Measurements from ENCODE around the gene APLP2. TPM values are rescaled to one million over a fixed set of nuclear protein-coding genes. Genes with fewer than 3 reads are reported as not detected.
A peak's percentile ranks its signal among the peaks of the same experiment; 100 is the strongest.

APLP2 gene
- polyA plus RNA-seq, 3 donors from 2014 or later = 69.4 to 125 (median 75.8) TPM

DNA sequence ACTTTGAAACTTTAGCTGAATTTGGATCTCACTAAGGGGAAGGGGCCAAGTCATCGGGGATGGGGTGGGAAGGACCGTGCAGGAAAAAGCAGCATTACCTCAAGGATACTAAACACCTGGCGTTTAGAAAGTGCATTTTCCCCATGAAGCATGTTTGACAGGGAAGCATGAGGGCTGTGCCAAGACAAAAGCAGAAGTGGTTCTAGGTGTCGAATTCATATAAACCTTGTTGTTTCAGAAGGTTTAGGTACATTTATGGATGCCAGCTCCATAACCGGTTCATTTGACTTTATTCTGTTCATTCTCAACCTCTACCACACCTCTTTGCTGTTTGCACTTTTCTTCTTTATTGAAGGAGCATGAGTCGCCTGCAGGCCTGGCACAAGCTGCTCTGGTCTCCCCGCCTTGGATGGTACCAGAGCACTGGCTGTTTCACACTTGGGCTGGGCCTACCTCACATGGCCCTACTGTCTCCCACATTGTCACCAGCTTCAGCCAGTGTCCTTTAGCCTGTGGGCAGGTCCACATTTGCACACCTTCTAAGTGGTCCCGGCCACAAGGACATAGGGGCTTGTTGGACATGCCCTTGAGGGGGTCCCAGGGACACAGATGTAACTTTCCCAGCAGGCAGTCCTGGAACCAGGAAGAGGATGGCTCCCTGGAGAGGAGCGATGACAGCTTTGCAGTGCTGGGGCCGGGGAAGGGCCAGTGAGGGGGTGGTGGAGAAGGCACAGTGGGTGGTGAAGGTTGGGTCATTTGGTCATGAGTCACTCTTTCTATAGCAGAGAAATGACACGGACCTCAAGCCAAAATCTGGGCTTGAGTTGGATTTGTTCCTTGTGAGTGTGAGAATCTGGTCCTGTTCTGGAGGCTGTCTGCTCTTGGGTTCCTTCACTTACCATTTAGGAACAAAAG is 86.7 kb downstream of the APLP2 start:
- Mint-ChIP-seq H3K9me3 (no peaks in the 10 kb centered on the region), H3K36me3 (peaks cover 0 to 5% (median 0%) of the 10 kb centered on the region in 3 donors), H3K4me3 (no peak overlapping the region), H3K4me1 (peaks cover 10% of the 10 kb centered on the region in 2 donors), H3K27ac (no peak overlapping the region), H3K27me3 (ENCODE audit: low read depth in 3 of 3) (peaks cover 5 to 22% (median 7%) of the 10 kb centered on the region in 3 donors)
- no peak for DNase-seq

DNA sequence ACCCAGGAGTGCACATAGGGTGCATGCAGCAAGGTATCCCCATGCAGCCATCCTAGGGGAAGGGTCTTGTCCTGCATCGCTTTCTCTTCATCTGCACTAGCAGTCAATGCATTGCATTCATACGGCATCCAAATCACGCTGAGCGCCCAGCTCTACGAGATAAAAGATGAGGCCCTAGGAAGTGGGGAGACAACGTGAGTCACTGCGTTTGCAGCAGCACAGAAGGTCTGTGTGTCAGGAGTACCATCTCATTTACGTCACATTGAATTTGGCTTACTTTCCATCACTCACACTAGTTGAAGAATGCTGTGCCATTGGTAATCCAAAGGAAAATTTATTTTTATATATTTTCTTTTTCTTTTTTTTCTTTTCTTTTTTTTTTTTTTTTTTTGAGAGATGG is 87.4 kb downstream of the APLP2 start:
- Mint-ChIP-seq H3K27ac (no peak overlapping the region), H3K4me1 (peaks cover 10% of the 10 kb centered on the region in 2 donors), H3K4me3 (no peak overlapping the region), H3K27me3 (ENCODE audit: low read depth in 3 of 3) (peaks cover 7 to 21% (median 7%) of the 10 kb centered on the region in 3 donors), H3K36me3 (peaks cover 0 to 5% (median 0%) of the 10 kb centered on the region in 3 donors), H3K9me3 (no peaks in the 10 kb centered on the region)
- DNase-seq = no peak

DNA sequence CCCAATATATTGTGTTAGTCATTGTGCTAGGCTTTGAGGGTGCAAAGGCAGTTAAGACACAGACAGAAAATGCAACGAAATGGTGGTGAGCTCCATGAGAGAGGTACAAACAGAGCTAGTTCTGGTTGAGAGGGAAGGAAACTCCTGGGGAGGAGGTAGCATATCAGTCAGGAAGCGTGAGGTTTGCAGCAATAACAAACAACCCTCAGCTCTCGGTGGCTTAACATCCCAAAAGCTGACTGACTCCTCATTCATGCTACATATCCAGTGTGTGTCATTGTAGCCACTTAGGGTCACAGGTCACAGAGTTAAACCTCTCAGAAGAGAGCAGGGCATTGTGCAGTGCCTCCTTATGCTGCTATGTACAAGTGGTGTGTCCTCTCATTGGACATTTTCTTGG is 88.1 kb downstream of the APLP2 start:
- H3K9me3 Mint-ChIP-seq = no peaks in the 10 kb centered on the region
- H3K27ac Mint-ChIP-seq = no peak overlapping the region
- H3K4me3 Mint-ChIP-seq = no peak overlapping the region
- peaks cover 7 to 22% (median 8%) of the 10 kb centered on the region in 3 donors for H3K27me3 Mint-ChIP-seq (ENCODE audit: low read depth in 3 of 3)
- H3K4me1 Mint-ChIP-seq = peaks cover 10% of the 10 kb centered on the region in 2 donors
- H3K36me3 Mint-ChIP-seq = peaks cover 0 to 5% (median 0%) of the 10 kb centered on the region in 3 donors
- DNase-seq = no peak

DNA sequence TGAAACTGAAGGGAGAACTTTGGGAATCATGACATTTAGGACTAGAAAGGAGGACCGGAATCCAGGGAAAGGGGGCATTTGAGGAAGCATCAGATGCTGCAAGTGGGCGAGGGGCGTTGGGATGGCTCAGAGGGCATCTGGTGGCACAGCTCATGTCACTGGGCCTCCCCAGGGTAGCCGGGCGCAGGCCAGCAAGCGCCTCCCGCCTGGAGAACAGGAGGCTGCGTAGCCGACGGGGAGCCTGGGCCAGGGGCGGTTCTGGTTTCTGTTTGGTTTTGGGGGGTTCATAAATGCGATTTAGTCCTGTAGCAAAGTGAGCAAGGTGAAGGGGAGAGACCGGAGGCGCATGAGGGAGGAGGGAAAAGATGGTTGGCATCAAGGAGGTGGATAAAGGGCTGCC is 89.4 kb downstream of the APLP2 start:
- no peak for DNase-seq
- no peak overlapping the region for H3K27ac Mint-ChIP-seq
- peak overlapping the region in 4 of 5 donors; percentile 3 to 70 (median 45) for H3K4me3 Mint-ChIP-seq
- no peaks in the 10 kb centered on the region for H3K9me3 Mint-ChIP-seq
- peaks cover 10% of the 10 kb centered on the region in 2 donors for H3K4me1 Mint-ChIP-seq
- H3K36me3 Mint-ChIP-seq = peaks cover 0 to 5% (median 0%) of the 10 kb centered on the region in 3 donors
- H3K27me3 Mint-ChIP-seq (ENCODE audit: low read depth in 3 of 3) = peaks cover 8 to 22% (median 16%) of the 10 kb centered on the region in 3 donors

DNA sequence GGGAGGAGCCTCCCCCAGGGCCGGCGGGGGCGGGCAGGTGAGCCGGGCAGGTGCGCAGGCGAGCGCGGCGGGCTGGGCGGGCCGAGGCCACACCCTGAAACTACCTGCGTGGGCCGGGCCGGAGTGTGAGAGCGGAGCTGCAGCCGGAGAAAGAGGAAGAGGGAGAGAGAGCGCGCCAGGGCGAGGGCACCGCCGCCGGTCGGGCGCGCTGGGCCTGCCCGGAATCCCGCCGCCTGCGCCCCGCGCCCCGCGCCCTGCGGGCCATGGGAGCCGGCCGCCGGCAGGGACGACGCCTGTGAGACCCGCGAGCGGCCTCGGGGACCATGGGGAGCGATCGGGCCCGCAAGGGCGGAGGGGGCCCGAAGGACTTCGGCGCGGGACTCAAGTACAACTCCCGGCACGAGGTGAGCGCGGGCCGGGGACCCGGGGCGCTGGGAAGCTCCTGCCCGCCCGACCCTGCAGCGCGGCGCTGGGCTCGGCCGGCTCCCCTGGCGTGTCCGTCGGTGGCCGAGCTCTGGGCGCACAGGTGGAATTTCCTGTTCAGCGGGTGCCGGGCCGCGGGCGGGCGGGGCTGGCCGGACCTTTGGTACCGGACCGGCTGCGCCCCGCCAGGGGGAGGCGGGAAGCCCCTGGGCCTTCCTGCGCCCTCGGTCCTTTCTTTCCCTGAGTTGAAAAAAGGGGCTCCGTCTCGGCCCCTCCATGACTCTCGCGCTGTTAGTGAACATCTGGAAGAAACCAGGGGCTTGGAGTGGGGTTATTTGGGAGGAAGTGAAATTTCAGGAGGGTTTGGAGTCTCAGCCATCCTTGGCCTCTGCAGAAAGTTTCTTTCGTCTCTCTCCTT is 90.2 kb downstream of the APLP2 start, which contains the start of gene ST14:
Gene ST14 (plus strand): TSS at position 126 of the 841 bp plus-strand sequence. CDS start 198 bp downstream, at position 324.
- Mint-ChIP-seq H3K27me3 (ENCODE audit: low read depth in 3 of 3) (peaks cover 10 to 22% (median 16%) of the 10 kb centered on the region in 3 donors), H3K27ac (no peak within 1 kb of the TSS), H3K9me3 (no peaks in the 10 kb centered on the region), H3K4me1 (peaks cover 10% of the 10 kb centered on the region in 2 donors), H3K4me3 (peak within 1 kb of the TSS; percentile 3 to 70 (median 43)), H3K36me3 (peaks cover 0 to 5% (median 0%) of the 10 kb centered on the region in 3 donors)
- no peak for DNase-seq

DNA sequence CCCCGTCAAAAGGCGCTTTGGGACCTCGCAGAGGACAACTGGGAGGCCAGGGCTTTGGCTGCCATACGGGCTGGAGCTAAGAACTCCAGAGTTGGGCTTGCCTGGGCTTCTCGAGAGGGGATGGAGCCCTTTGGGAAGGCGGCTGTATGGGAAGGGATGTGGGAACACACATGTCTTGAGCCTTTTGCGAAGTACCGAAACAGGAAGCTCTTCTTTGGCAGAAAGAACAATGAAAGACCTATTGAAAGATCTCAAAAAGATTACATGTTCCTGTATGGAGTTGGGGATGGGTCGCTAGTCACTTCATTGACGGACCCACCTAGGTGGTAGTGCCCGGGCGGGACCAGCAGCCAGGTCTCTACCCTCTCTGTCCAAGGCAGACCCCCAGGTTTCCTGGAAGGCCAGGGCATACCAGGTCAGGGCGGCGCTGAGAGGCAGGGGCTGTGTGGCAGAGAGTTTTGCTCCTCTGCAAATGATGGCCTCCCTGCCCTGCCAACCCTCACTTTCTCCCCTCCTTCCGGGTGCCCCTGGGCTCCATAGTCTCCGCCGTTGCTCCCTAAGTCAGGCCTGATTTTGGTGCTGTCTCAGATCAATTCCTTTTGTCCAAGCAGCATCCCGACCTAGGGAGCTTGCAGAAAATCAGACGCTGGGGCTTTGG is 90.9 kb downstream of the APLP2 start:
- peaks cover 12 to 28% (median 16%) of the 10 kb centered on the region in 3 donors for H3K27me3 Mint-ChIP-seq (ENCODE audit: low read depth in 3 of 3)
- H3K36me3 Mint-ChIP-seq = peaks cover 0 to 5% (median 0%) of the 10 kb centered on the region in 3 donors
- H3K4me1 Mint-ChIP-seq = peaks cover 10% of the 10 kb centered on the region in 2 donors
- no peak for DNase-seq
- no peaks in the 10 kb centered on the region for H3K9me3 Mint-ChIP-seq
- no peak overlapping the region for H3K27ac Mint-ChIP-seq
- peak overlapping the region in 2 of 5 donors; percentile 3 to 42 for H3K4me3 Mint-ChIP-seq

DNA sequence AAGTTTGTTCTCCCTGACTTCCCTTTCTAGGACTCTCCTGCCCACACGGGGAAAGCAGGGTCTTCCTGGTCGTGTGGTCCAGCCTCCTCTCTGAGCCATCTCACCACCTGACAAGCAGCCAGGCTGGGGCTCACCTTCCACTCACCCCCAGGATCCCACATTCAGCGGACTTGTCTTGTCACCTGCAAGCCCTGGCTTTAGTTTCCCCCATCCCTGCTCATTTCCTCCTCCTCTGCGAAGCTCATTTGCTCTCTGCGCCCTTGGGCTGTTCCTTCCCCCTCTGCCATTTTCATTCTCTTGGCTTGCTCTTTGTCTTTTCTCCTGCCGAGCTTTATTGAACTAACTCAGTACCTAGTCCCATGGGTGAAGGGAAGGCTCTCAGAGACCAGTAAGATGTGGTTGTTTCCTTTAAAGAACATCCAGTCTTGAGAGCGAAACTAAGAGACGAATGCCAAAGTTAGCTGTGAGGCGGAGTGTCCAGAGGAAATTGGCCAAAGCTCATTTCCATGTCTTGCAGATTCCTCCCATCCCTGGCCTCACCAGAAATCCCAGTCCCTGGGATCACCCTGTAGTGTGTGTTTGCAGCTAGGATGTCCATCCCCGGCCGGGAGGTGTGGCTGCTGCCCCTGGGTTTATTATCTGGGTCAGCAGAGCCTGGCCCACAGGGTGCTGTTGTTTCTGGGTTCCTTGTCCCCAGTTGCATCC is 91.9 kb downstream of the APLP2 start:
- Mint-ChIP-seq H3K4me1 (peaks cover 10% of the 10 kb centered on the region in 2 donors), H3K4me3 (no peak overlapping the region), H3K27me3 (ENCODE audit: low read depth in 3 of 3) (peaks cover 12 to 32% (median 18%) of the 10 kb centered on the region in 3 donors), H3K9me3 (no peaks in the 10 kb centered on the region), H3K27ac (no peak overlapping the region), H3K36me3 (peaks cover 0 to 5% (median 0%) of the 10 kb centered on the region in 3 donors)
- DNase-seq = no peak

DNA sequence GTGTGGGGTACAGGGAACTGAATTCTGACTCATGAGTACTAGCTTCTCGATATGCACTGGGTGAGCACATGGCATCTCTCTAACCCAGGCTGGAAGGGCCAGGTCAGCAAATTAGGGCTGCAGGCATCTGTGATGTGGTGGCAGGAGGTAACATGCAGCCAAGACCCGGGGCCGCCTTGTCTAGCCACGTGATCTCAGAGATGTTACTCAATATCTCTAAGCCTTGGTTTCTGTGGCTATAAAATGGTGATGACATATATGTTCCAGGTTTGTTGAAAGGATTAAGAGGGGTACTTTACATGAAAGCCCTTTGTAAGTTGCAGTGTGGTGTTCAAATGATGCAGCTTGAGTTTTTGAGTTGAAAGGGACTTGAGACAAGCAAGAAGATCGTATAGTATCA is 93.0 kb downstream of the APLP2 start:
- Mint-ChIP-seq H3K4me3 (no peak overlapping the region), H3K9me3 (no peaks in the 10 kb centered on the region), H3K4me1 (peaks cover 10% of the 10 kb centered on the region in 2 donors), H3K36me3 (peaks cover 0 to 5% (median 0%) of the 10 kb centered on the region in 3 donors), H3K27me3 (ENCODE audit: low read depth in 3 of 3) (peaks cover 12 to 25% (median 17%) of the 10 kb centered on the region in 3 donors), H3K27ac (no peak overlapping the region)
- no peak for DNase-seq

DNA sequence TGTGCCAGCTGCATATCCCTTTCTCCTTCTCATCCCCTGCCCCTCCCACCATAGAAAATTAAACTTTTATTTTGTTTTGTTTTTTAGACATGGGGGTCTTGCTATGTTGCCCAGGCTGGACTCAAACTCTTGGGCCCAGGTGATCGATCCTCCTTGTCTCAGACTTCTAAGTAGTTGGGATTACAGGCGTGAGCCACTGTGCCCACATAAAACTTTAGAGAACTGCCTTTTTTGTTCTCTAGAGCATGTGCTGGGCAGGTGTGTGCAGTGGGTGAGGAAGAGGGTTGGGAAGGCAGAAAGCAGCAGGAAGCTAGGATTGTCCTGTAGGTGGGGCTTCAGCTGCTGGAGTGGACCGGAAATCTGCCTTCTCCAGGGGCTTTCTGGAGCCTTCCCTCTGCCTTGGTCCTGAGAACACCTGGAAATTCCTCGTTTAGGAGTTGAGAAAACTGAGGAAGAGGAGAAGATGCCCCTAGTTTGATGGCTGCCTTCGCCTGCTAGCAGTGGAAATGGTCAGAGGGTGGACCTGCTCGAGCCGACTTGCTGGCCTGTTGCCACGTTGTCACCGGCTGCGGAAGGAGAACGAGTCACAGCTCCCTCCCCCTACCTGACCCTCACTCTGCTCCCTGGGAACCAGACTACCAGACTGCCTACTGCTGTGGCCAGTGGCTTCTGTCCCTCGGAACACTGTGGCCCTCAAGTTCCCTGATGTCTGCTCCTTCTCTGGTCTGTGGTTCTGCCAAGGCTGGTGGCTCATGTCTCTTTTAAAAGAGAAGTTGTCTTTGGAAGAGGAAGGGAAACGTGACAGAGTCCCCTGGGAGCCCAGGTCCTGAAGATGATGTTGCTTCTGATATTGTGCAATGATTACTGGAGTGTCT is 93.9 kb downstream of the APLP2 start:
- DNase-seq = no peak
- H3K4me1 Mint-ChIP-seq = peaks cover 4 to 8% of the 10 kb centered on the region in 2 donors
- H3K27ac Mint-ChIP-seq = no peak overlapping the region
- peaks cover 0 to 5% (median 0%) of the 10 kb centered on the region in 3 donors for H3K36me3 Mint-ChIP-seq
- peaks cover 12 to 22% (median 16%) of the 10 kb centered on the region in 3 donors for H3K27me3 Mint-ChIP-seq (ENCODE audit: low read depth in 3 of 3)
- H3K9me3 Mint-ChIP-seq = no peaks in the 10 kb centered on the region
- H3K4me3 Mint-ChIP-seq = no peak overlapping the region

DNA sequence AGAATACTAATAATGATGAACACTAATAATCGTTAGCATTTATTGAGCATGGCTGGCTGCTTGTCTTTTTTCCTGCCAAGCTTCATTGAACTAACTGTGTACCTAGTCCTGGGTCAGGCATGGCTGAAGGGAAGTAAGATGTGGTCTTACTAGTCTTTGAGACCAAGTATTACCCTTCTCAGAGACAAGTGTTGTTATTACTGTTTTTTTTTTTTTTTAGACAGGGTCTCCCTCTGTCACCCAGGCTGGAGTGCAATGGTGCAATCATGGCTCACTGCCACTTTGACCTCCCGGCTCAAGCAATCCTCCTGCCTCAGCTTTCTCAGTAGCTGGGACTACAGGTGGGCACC is 94.5 kb downstream of the APLP2 start:
- Mint-ChIP-seq H3K36me3 (no peaks in the 10 kb centered on the region), H3K27me3 (ENCODE audit: low read depth in 3 of 3) (peaks cover 11 to 19% (median 18%) of the 10 kb centered on the region in 3 donors), H3K4me1 (peaks cover 0 to 5% of the 10 kb centered on the region in 2 donors), H3K27ac (no peak overlapping the region), H3K9me3 (no peaks in the 10 kb centered on the region), H3K4me3 (no peak overlapping the region)
- DNase-seq = no peak

DNA sequence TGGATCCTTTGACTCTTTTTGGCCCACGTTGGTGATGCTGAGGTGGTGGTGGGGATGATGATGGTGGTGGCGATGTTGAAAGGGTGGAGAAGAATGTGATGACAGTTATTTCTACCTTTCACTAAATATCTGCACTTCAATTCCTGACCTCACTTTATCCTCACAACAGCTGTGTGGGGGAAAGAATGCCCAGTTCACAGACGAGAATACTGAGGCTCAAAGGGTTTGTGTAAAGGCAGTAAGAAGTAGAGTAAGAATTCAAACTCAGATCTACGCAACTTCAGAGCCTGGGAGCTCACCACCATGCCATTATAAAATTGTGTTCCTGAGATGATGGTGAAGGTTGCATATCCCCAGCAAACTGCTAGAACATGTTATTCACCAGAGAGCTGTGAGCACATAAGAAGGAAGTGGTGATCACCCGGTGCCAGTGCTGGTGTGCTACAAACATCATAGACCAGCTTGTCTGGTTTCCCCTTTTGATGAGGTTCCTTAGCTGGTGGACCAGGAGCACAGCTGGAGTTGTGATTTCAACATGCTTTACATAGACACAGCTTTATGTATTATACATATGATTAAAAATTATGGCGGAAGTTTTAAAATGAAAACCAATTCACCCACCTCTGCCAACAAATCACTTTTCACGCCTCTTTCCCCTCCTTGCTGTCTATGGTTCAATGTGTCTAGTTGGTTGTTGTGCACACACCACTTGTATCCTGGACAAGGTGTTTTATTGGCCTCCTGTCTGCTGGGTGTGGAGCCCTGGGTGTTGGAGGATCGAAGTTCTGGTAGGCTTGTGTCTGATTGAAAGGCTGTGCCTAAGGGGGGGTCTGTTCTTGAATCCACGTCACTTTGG is 96.1 kb downstream of the APLP2 start:
- H3K36me3 Mint-ChIP-seq = no peaks in the 10 kb centered on the region
- no peak overlapping the region for H3K4me3 Mint-ChIP-seq
- H3K27ac Mint-ChIP-seq = no peak overlapping the region
- peaks cover 11 to 17% (median 17%) of the 10 kb centered on the region in 3 donors for H3K27me3 Mint-ChIP-seq (ENCODE audit: low read depth in 3 of 3)
- no peaks in the 10 kb centered on the region for H3K4me1 Mint-ChIP-seq
- no peaks in the 10 kb centered on the region for H3K9me3 Mint-ChIP-seq
- no peak for DNase-seq

Measured in immature natural killer cell (primary cell).